CD4-positive, alpha-beta T cell (primary cell): ENCODE data around the gene TRMU. TPM values are rescaled to one million over a fixed set of nuclear protein-coding genes. Genes with fewer than 3 reads are reported as not detected.

Source experiments
- ATAC-seq: fragments of 200-7000 bp; cut with Tn5 transposase; one replicate; pipeline ENCODE4 v1.10.0; 2022; ENCODE audit warnings: mild to moderate bottlenecking; ENCODE audit not compliant: poor library complexity
- CTCF ChIA-PET: fragments of 350-600 bp; sonication (Branson Sonifier 250); formaldehyde crosslinking; loops from one replicate; lab custom pipeline; 2021; ENCODE audit warnings: antibody characterized with exemption, inconsistent platforms; lab: Charles Lee
- POLR2A ChIA-PET: fragments of 350-600 bp; sonication (Branson Sonifier 250); formaldehyde crosslinking; loops from one replicate; lab custom pipeline; 2021; ENCODE audit warnings: antibody characterized with exemption, inconsistent platforms; lab: Charles Lee
- DNase-seq, 14 experiments: peaks; one replicate each; pipeline ENCODE4 v3.0.0-alpha.2; 2013 to 2020; ENCODE audit warnings: mixed read lengths in 2 of 14
- H3K27ac ChIP-seq, 2 donors: one replicate each; pipeline versions ENCODE4 v1.5.1 to v1.7.0; 2013; ENCODE audit warnings: low read length in 2 of 2, low read depth in 1 of 2, mild to moderate bottlenecking in 1 of 2
- H3K27me3 ChIP-seq, 2 experiments: 1 replicate in 1 of 2; 2 replicates in 1 of 2; pipeline versions ENCODE4 v1.6.1 to v1.7.0; 2013; ENCODE audit warnings: low read length in 2 of 2, control low read depth in 1 of 2, mild to moderate bottlenecking in 1 of 2, moderate library complexity in 1 of 2; ENCODE audit not compliant: insufficient read depth in 2 of 2, control insufficient read depth in 1 of 2
- H3K36me3 ChIP-seq: one replicate; pipeline ENCODE4 v1.6.1; 2013; ENCODE audit warnings: low read length, control low read depth; ENCODE audit not compliant: insufficient read depth
- H3K4me1 ChIP-seq: one replicate; pipeline ENCODE4 v1.6.1; 2013; ENCODE audit warnings: low read length, control low read depth; ENCODE audit not compliant: insufficient read depth
- H3K4me3 ChIP-seq: one replicate; pipeline ENCODE4 v1.5.1; 2013; ENCODE audit warnings: mild to moderate bottlenecking, low read length, moderate library complexity
- H3K9me3 ChIP-seq, 2 experiments: 1 replicate in 1 of 2; 2 replicates in 1 of 2; pipeline versions ENCODE4 v1.6.1 to v1.7.0; 2013; ENCODE audit warnings: low read length in 2 of 2, mild to moderate bottlenecking in 2 of 2, control low read depth in 1 of 2, moderate library complexity in 1 of 2; ENCODE audit not compliant: control insufficient read depth in 1 of 2, insufficient read depth in 1 of 2
- H3K27ac Mint-ChIP-seq: one replicate; pipeline ENCODE4 v1.8.0; 2020; ENCODE audit warnings: mixed read lengths
- H3K27me3 Mint-ChIP-seq: one replicate; pipeline ENCODE4 v1.8.0; 2021; ENCODE audit warnings: mixed read lengths
- H3K36me3 Mint-ChIP-seq: one replicate; pipeline ENCODE4 v1.8.0; 2021; ENCODE audit warnings: low read depth, mixed read lengths
- H3K4me1 Mint-ChIP-seq: one replicate; pipeline ENCODE4 v1.8.0; 2021; ENCODE audit warnings: low read depth, mixed read lengths
- H3K4me3 Mint-ChIP-seq: one replicate; pipeline ENCODE4 v1.8.0; 2020; ENCODE audit warnings: mild to moderate bottlenecking, mixed read lengths
- H3K9me3 Mint-ChIP-seq: one replicate; pipeline ENCODE4 v1.8.0; 2020; ENCODE audit warnings: mixed read lengths
- intact Hi-C, 2 experiments: fragments of 100-400 bp; cut with DNase I in 1 of 2; cut with micrococcal nuclease in 1 of 2; formaldehyde crosslinking; loops; one replicate each; pipeline versions ENCODE4 v1.15.1 to v1.9.0; 2023 to 2025; cut with DNase I, micrococcal nuclease
- total RNA-seq, 174 experiments: library from RNA in 2 of 174; stranded (reverse) in 2 of 174; gene quantifications; one replicate each; pipeline ENCODE4 v1.2.3 and lab custom pipeline; 2021 to 2026
- TF ChIP-seq, protein P1 (sequence below): fragments of 200-600 bp; IDR thresholded peaks from one replicate; pipeline ENCODE4 v1.8.0; 2022; ENCODE audit warnings: antibody characterized with exemption, mild to moderate bottlenecking

TRMU gene
- total RNA-seq, 2 experiments from 2014 or later = 65.2 to 65.4 TPM

DNA sequence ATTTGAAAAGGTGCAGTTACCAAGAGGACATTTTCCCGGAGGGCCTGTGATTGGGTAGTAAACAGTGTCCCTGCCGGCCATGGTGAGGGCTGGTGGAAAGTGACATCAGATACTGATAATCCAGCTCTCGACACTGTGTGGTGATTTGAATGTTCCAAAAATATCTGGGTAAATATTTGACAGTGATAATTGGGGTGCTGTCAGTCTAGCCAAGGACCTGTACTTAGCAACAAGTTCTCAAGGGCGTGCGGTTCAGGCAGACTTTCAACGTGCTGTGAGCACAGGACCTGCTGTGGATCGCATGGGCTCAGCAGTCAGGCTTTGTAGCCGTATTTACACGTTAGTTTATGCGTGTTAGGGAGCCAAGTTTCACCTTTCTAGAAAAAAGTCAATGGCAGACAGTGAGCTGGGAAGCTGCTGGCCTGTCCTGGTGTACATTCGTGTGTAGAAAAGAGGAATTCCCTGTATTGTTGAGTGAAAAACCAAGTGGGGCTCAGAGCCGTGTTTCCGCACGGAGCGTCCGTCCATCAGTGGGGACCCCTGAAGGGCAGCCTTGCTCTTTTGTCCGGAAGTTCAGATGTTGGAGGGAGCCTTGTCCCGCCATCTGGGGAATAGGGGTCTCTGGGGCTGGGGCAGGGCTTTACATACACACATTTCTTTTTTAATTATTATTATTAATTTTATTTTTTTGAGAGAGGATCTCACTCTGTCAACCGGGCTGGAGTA lies 11.3 kb downstream of the TRMU start:
- CTCF ChIA-PET = no interaction called here
- Mint-ChIP-seq H3K27me3 (no peaks in the 10 kb centered on the region), H3K4me1 (peaks cover 4% of the 10 kb centered on the region), H3K4me3 (no peak overlapping the region), H3K9me3 (no peaks in the 10 kb centered on the region), H3K27ac (no peak overlapping the region), H3K36me3 (peaks cover 95% of the 10 kb centered on the region)
- POLR2A ChIA-PET = no interaction called here
- TF ChIP-seq, protein P1, sequence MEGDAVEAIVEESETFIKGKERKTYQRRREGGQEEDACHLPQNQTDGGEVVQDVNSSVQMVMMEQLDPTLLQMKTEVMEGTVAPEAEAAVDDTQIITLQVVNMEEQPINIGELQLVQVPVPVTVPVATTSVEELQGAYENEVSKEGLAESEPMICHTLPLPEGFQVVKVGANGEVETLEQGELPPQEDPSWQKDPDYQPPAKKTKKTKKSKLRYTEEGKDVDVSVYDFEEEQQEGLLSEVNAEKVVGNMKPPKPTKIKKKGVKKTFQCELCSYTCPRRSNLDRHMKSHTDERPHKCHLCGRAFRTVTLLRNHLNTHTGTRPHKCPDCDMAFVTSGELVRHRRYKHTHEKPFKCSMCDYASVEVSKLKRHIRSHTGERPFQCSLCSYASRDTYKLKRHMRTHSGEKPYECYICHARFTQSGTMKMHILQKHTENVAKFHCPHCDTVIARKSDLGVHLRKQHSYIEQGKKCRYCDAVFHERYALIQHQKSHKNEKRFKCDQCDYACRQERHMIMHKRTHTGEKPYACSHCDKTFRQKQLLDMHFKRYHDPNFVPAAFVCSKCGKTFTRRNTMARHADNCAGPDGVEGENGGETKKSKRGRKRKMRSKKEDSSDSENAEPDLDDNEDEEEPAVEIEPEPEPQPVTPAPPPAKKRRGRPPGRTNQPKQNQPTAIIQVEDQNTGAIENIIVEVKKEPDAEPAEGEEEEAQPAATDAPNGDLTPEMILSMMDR = no peak
- no peaks in the 10 kb centered on the region for H3K4me1 ChIP-seq
- intact Hi-C loops = no loop called here
- no peaks in the 10 kb centered on the region for H3K9me3 ChIP-seq
- H3K4me3 ChIP-seq = no peak overlapping the region
- H3K36me3 ChIP-seq = peaks cover 92% of the 10 kb centered on the region
- H3K27me3 ChIP-seq = no peaks in the 10 kb centered on the region
- no peak for DNase-seq
- no peak overlapping the region for H3K27ac ChIP-seq
- ATAC-seq = no peak

- ChIA-PET CTCF (no interaction called here), POLR2A (no interaction called here)
- ATAC-seq (no peak), DNase-seq (no peak)
- Histone ChIP-seq H3K27ac (no peak overlapping the region), H3K9me3 (no peaks in the 10 kb centered on the region), H3K27me3 (no peaks in the 10 kb centered on the region), H3K4me1 (no peaks in the 10 kb centered on the region), H3K36me3 (peaks cover 92% of the 10 kb centered on the region), H3K4me3 (no peak overlapping the region)
- H3K27me3 Mint-ChIP-seq = no peaks in the 10 kb centered on the region
- no peak overlapping the region for H3K4me3 Mint-ChIP-seq
- TF ChIP-seq, protein P1 = no peak
- no peak overlapping the region for H3K27ac Mint-ChIP-seq
- H3K4me1 Mint-ChIP-seq = peaks cover 4% of the 10 kb centered on the region
- H3K9me3 Mint-ChIP-seq = no peaks in the 10 kb centered on the region
- H3K36me3 Mint-ChIP-seq = peaks cover 95% of the 10 kb centered on the region
- intact Hi-C loops = no loop called here
Observed at GRCh38 chr22:46347646-46348045, 12.1 kb downstream of the TRMU start.

GRCh38 chr22:46348099-46348695 lies 12.7 kb downstream of the TRMU start:
- Histone ChIP-seq H3K27ac (no peak overlapping the region), H3K4me3 (no peak overlapping the region), H3K9me3 (no peaks in the 10 kb centered on the region), H3K4me1 (no peaks in the 10 kb centered on the region), H3K36me3 (peaks cover 95% of the 10 kb centered on the region), H3K27me3 (no peaks in the 10 kb centered on the region)
- H3K9me3 Mint-ChIP-seq = no peaks in the 10 kb centered on the region
- TF ChIP-seq, protein P1 = no peak
- no peak for ATAC-seq
- H3K4me1 Mint-ChIP-seq = peaks cover 4% of the 10 kb centered on the region
- intact Hi-C loops = no loop called here
- no peak overlapping the region for H3K4me3 Mint-ChIP-seq
- no peaks in the 10 kb centered on the region for H3K27me3 Mint-ChIP-seq
- CTCF ChIA-PET = no interaction called here
- POLR2A ChIA-PET = no interaction called here
- no peak for DNase-seq
- H3K27ac Mint-ChIP-seq = no peak overlapping the region
- H3K36me3 Mint-ChIP-seq = peaks cover 93% of the 10 kb centered on the region
